SIG-M5 treated with dmso at 0.1 percent for 504 hours (cell line): Measurements from ENCODE around the gene TAMALIN.

Experiments
- DNase-seq: peaks from one replicate; lab custom pipeline; 2025; ENCODE audit not compliant: unreplicated experiment; lab: John Stamatoyannopoulos, UW

The TAMALIN gene

DNA sequence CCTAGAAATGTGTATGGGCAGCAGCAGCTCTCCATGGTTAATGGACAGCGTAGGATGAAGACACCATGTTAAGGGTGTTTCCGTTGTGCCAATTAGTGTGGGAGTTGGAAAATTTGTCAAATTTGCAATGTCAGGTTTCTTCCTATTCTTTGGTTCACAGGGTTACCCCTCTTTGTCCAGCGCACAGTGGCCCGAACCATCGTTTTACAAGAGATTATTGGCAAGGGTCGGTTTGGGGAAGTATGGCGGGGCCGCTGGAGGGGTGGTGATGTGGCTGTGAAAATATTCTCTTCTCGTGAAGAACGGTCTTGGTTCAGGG, 26.0 kb upstream of the TAMALIN start:
- no peak for DNase-seq

DNA sequence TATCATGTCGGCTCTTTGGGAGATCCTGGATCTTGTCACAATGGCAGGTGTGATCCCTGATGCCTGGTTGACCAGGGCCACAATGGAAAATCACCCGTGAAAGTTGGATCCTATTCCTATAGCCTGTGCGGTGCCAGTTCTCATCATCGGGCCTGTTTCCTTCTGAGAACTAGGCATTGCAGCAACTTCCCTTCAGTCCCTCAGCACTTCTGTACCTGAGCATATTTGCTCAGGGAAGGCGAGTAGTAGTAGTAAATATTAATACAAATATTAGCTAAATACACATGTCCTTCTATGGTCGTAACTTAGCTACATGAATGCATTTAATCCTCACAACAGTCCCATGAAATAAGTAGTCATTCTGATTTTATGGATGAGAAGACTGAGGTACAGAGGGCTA, 22.1 kb upstream of the TAMALIN start:
- no peak for DNase-seq

DNA sequence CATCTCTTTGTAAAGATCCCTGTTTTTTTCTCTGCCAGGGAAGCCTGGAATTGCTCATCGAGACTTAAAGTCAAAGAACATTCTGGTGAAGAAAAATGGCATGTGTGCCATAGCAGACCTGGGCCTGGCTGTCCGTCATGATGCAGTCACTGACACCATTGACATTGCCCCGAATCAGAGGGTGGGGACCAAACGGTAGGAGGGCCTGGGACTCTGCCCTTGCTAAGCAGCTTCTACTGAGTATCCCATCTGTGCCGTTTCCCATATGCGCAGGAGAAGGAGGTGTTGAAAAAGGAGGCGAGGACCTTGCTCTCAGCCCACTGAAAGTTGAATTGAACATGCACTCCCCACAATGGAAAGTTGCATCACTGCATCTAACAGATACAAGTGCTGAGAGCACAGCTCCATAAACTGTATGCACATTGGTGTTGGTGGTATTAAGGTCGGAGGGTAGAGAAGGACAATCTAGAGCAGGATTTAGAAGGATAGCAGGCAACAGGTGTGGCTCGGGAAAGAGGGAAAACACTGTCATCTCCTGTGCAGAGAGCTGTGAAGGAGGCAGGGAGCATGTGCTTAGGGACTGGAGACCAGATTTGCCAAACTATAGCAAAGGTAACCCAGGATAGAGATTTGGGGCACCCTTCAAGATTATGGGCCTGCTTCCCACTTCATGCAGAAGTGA, 21.5 kb upstream of the TAMALIN start:
- DNase-seq, result no peak

DNA sequence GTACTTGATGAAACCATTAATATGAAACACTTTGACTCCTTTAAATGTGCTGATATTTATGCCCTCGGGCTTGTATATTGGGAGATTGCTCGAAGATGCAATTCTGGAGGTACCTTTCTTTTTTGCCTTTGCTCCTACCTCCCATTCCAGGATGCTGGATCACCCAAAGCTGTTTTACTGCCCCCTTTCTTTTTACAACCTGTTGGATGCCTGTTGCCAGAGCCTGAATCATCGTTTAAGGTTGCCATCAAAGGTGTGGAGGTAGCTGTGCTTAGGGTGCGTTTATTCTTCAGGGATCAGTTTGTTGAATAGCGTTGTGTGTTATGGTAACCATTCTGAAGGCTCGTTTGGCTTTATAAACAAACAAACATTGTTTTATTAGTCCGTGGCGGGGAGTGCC, 19.9 kb upstream of the TAMALIN start:
- no peak for DNase-seq

DNA sequence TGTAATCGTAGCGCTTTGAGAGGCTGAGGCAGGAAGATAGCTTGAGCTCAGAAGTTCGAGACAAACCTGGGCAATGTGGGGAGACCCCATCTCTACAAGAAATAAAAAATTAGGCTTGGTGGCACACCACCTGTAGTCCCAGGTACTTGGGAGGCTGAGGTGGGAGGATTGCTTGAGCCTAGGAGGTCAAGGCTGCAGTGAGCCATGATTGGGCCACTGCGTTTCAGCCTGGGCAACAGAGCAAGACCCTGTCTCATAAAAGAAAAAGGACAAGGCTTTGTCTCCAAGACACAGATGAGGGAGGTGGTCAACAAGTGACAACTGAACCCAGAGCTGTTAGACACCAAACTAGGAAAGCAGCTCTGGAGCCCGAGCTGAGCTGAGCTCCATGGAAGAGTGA, 14.5 kb upstream of the TAMALIN start:
- no peak for DNase-seq

DNA sequence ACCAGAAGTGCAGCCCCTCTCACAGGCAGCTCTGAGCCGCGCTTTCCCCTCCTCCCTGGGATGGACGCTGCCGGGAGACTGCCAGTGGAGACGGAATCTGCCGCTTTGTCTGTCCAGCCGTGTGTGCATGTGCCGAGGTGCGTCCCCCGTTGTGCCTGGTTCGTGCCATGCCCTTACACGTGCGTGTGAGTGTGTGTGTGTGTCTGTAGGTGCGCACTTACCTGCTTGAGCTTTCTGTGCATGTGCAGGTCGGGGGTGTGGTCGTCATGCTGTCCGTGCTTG, 12.3 kb upstream of the TAMALIN start:
- no peak for DNase-seq

DNA sequence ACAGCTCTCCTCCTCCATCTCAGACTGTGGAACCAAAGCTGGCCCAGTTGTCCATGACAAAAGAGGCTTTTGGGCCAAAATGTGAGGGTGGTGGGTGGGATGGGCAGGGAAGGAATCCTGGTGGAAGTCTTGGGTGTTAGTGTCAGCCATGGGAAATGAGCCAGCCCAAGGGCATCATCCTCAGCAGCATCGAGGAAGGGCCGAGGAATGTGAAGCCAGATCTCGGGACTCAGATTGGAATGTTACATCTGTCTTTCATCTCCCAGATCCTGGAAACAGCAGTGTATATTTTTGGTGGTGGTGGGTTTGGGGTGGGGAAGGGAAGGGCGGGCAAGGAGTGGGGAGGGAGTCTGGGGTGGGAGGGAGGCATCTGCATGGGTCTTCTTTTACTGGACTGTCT, 11.8 kb upstream of the TAMALIN start:
- DNase-seq, result no peak

DNA sequence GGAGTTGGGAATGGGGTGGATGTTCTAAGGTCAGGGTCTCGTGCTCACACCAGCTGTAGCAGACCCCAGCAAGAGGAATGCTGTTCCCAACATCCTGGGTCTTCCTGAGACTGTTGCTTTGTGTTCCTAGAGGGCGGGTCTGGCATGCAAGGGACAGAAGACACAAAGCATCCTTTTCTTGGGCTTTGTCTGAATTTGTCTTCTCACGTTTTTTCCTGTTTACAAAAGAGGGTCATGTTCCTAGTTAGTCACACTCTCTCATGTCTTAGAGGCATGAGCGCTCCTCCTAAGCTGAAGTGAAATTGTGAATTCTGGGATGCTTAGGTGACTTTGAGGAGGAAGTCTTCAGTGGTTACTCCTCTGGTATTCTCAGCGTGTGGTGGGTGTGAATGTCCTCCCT, 9.6 kb upstream of the TAMALIN start:
- no peak for DNase-seq

DNA sequence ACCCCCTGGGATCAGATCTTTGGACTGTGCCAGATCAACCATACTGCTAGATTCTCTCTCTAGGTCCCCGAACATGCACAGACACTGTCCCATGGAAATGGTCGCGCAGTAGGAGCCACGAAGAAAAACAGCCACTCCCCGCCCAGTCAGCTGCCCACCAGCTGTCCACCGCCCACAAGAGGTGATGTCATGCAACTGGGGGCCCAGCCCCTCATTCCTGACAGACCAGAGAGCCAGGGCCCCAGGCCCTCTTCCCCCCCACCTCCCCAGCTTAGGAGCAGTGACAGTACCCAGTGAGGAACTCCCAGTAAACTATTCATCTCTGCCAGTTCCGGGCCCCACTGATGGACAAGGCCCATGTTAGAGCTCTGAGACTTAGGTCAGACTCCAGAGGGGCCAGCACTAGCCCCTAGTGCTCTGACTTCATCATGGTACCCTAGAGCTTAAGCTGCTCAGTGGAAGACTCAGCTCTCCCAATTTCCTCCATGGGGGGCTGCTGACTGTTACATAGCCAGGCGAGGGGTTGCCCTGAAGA, 3.7 kb upstream of the TAMALIN start:
- DNase-seq, result no peak

DNA sequence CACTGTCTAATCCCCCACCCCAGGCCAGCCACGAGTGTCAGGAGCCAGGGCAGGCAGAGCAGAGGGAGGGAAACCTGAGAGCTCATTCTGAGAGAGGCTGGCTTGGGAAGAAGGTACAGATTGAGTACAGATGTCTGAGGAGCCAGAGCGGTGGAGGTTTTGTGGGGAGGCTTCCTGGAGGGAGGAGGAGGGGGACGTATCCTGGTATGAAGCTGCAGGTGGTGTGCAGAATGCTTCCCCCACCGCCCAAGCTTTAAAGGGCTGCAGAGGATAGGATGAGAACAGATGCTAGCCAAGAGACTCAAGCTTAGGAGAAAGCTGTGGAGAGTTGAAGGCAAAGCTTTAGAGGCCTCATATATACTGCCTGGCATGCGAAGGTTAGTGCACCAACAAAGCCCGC, 3.2 kb upstream of the TAMALIN start:
- no peak for DNase-seq

DNA sequence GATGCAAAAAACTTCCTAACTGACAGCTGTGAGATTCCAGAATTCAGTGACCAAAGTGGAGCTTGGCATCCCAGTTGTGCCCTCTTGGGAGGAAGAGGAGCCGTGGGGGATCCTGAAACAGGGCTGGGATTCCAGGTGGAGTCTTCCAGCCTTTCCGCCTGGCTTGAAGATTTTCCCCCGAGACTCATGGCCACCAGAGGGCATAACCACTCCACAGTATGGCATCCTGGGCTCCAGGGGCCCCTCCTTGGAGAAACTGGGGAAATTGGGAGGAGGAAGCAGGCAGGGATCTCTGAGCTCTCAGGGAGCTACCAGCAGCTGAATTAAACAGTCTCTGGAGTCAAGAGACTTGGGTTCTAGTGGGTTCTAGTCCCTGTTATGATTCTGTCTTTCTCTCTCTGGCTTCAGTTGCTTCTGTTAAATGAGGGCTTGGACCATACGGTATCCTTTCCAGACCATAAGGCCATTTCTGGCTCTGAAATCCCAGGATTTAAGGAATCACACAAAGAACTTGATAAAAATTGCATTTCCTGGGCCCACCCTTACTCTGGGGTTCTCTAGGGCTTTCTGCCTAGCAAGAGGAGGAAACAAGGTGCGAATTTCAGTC, 2.6 kb upstream of the TAMALIN start:
- no peak for DNase-seq

DNA sequence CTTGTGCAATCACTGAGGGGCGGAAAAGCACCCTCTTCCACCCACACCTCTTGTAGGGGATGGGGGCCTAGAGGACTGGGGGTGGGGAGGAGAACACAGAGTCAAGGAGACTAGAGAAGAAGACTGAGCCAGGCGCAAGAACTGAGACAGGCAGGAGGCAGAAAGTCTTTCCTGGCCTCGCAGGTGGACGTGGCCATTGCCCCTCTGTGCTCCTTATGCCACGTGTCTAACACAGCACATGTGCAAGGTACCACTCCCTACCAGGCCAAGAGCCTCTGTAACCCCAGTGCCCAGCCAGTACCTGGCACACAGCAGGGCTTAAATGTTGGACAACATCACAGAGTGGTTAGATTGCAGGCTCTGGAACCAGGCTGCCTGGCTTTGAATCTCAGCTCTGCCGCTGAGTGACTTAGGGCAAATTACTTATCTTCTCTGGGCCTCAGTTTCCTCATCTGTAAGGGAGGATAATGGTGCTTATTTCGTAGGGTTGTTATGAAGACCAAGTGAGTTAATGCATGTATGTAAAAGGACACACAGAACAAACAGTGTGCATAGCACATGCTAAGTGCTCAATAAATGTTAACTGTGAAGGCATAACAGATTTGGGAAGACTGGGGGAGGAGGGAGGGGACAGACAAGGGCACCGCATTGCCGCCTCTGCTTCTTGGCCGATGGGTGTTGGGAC, 1.4 kb upstream of the TAMALIN start:
- no peak for DNase-seq

DNA sequence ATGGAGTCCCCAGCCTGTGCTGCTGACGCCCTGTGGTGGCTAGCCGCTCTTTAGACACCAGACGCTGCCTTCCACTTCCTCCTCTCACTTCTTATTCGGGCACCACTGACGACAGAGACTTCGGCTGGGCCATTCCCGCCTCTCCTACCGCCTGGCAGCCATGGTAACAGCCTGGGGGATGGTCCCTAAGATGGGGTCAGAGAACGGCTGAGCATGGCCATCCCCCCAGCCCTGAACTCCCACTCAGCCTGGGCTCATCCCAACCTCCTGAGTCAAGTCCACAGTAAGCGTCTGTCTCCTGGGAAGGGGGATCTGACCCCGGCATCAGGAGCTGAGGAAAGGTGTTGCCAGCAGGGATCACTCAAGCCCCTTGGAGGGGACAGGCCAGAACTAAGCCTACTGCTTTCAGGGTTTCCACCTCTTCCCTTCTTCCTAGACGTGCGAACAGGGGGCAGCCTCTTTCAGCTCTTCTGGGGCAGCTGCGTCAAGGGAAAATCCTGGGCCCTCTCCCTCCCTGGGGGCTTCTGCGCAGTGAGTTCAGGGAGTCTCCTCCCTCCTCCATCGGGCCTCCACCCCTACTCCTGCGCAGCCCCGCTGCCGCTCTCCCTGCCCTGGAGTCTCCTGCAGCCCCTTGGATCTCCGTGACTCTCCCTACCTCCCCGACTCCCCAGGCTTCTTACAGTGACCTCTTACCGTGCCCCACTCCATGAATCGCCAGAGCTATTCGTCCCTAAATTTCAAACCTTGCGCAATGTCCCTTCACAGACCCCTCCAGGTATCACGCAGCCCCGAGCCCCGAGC, 643 bp upstream of the TAMALIN start:
- DNase-seq, result peak; percentile 92

DNA sequence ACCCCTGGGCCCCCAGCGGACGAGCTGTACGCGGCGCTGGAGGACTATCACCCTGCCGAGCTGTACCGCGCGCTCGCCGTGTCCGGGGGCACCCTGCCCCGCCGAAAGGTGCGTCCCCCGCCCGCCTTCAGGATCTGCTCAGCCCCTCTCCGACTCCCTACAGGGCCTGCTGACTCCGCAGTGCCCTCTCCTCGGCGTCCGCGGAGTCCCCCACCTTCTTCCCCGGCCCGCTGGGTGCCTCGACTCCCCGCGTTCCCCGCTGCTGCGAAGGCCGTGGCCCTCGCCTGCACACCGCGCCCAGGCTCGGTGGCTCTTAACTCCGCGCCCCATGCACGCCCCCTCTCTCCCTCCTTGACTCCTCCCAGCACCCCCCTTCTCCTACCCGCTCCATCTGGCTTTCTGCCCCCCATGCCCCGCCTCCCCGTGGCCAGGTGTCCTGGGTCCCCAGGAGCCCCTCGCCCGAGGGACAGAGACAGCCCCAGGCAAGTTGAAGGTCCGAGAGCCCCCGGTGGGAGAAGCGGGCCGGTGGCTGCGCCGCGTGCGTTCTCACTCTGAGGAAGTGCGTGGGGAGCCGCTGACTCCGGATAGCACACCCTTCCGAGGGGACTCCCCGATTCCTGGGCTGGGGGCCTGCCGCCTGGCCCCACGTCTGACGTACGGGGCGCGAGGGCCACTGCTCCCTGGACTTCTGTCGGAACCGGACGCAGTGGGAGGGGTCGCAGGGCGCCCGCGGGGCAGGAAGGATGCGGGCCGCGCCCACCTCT, 594 bp downstream of the TAMALIN start:
- no peak for DNase-seq

DNA sequence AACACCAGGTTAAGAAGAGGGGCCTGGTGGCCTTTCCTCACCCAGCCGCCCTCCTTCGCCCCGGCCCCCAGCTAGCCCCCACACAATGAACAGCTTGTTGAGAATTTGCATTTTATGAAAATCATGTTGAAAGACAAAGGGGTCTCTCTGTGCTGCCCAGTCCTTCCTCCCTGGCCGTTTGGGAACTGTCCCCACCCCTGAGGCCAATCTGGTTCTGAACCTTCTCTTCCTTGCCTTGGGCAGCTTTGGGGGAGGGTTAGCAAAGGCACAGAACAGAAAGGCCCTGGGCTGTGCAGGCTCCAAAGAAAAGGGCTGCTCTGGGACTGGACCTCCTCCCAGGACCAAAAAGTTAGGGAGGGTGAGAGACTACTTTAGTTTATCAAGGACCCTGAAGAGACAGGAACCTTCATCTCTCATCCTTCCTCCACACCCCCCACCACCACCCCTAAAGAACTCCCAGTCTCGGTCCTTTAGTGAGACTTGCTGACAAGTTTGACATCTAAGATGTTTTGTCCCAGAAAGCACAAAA, 1.3 kb downstream of the TAMALIN start:
- DNase-seq, result no peak

DNA sequence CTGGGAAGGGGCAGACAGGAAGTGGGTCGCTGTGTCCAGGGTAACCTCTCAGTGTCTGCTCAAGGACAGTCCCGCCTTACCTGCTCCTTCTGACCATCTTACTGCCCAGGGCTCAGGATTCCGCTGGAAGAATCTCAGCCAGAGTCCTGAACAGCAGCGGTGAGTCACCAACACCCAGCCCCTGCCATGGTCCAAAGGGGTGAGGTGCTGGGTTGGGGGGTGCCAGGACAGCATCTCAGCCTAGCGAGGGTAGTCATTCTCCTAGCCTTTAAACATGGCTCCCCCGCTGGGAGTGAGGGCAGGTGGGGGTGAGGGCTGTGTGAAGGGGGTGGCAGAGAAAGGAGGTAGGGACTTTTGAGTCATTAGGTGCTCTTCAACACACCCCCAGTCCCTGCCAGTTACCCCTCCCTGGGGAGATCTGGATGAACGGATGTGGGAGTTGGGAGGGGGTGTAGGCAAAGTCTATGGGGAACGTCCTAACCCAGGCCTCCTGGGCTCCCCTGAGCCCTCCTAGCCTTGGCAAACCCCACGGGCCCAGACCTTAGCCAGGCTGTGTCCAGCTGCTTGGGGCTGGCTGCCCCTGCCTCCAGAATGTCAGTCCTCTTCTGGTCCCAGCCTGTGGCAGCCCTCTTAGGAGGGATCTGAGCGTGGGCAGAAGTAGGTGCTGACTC, 2.5 kb downstream of the TAMALIN start:
- no peak for DNase-seq

DNA sequence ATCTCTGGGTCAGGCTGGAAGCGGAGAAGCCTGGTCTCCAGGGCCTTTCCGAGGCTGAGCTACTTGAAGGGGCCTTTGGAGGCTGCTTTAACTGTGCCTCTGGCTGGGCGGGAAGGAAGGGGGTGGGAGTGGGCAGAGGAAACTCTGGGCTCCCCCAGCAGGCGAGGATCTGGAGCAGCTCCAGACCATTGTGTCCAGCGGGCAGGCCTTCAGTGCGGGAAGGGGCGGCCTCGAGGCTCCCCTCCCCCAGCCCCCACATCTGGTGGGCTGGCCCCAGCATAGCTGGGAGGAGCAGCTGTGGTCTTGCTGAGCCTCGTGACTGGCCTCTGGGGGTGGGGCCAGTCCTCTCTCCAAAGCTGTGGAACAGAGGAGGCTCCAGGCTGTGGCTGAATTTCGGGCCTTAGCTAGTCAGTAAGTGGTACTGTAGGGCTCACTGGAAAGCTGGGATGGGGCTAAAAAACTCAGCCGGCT, 3.4 kb downstream of the TAMALIN start:
- no peak for DNase-seq

DNA sequence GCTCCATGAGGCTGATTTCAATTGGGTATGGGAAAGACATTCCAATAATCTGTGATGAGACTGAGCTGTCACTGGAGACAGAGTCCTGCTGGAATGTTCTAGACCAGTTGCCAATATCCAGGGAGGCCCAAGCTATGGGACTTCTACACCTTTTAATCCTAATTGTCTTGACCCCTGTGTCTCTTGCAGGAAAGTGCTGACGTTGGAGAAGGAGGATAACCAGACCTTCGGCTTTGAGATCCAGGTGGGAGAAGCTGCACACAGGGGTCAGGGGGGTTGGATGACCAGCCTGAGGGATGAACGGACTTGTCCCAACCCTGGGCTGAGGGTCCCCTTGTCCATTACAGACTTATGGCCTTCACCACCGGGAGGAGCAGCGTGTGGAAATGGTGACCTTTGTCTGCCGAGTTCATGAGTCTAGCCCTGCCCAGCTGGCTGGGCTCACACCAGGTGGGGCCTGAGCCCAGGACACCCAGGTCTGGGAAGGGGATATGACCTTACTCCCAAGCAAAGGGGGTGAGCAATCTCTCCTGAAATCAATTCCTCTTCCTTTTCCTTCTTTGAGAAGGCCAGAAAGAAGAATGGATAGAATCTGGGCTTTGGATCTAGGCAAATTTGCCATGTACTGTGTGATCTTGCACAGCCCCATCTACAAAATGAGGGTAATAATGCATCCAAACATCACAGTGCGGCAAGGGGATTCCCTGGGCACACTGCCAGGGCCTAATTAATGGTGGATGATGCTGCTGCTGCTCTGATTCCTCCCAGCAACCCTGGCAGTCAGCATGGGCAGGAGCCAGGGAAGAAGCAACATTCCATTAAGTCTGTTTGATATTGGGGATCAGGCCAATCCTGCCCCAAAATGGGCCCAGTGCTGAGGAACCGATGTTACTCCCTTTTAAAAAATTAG, 4.2 kb downstream of the TAMALIN start:
- no peak for DNase-seq

DNA sequence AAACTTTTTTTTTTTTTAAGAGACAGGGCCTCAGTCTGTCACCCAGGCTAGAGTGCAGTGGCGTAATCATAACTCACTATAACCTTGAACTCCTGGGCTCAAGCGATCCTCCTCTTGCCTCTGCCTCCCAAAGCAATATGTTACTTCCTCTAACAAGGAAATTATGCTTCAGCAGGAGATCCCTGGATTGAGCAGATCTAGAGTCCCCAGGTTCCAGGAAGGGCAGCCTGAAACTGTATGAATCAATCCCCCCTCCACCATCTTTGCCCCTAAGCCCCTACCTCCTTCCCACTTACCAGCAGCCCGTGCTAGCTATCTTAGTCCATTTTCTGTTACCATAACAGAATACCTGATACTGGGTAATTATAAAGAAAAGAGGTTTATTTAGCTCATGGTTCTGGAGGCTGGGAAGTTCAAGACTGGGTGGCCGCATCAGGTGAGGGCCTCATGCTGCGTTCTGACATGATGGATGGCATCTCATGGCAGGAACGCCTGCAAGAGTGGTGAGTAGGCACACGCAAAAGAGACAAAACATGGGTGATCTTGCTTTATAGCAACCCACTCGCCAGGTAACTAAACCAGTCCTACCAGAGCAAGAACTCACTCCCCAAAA, 5.0 kb downstream of the TAMALIN start:
- DNase-seq, result no peak
